PC-3 (cell line): Measurements from ENCODE around the gene TIAM2. TPM values are rescaled to one million over a fixed set of nuclear protein-coding genes. Genes with fewer than 3 reads are reported as not detected.
"Not testable (repeated sequence)": the region's sequence is repeated elsewhere in the genome, so short reads cannot be mapped to it uniquely, and the experiment has no call there.

Source experiments
- ATAC-seq: fragments of 200-7000 bp; cut with Tn5 transposase; 2 replicates; pipeline ENCODE4 v1.9.1; 2020; ENCODE audit warnings: mild to moderate bottlenecking, moderate library complexity
- BruUV-seq: library from RNA; stranded (reverse); fragments of 400-500 nt; replicated peaks from 2 replicates; lab custom pipeline; 2021; lab: Mats Ljungman, UMichigan
- CTCF ChIA-PET: fragments of 300-600 bp; sonication (Branson Sonifier 250); formaldehyde crosslinking; loops from one replicate; lab custom pipeline; 2022; ENCODE audit warnings: antibody characterized with exemption; lab: Charles Lee
- POLR2A ChIA-PET: fragments of 300-600 bp; sonication (Branson Sonifier 250); formaldehyde crosslinking; loops from one replicate; lab custom pipeline; 2022; ENCODE audit warnings: antibody characterized with exemption; ENCODE audit not compliant: unreplicated experiment; lab: Charles Lee
- DNase-seq: peaks from one replicate; pipeline ENCODE4 v3.0.0-alpha.2; 2015
- H2AFZ ChIP-seq: fragments of 300-600 bp; sonication (generic); 2 replicates; pipeline ENCODE4 v1.6.0; 2016; ENCODE audit warnings: antibody characterized with exemption, low read length
- H3F3A ChIP-seq: fragments of 300-600 bp; sonication (generic); one replicate; pipeline ENCODE4 v1.6.0; 2017; ENCODE audit warnings: antibody characterized with exemption, low read length, control low read depth, mild to moderate bottlenecking; ENCODE audit not compliant: unreplicated experiment
- H3K27ac ChIP-seq: fragments of 300-600 bp; sonication (generic); 2 replicates; pipeline ENCODE4 v1.5.1; 2016; ENCODE audit warnings: mild to moderate bottlenecking, low read length
- H3K27me3 ChIP-seq: fragments of 300-600 bp; sonication (generic); 2 replicates; pipeline ENCODE4 v1.6.1; 2016; ENCODE audit warnings: low read length, mixed read lengths
- H3K36me3 ChIP-seq: fragments of 300-600 bp; sonication (generic); 2 replicates; pipeline ENCODE4 v1.6.1; 2016; ENCODE audit warnings: low read depth, mixed run types, low read length, mixed read lengths
- H3K4me1 ChIP-seq: fragments of 300-600 bp; sonication (generic); 2 replicates; pipeline ENCODE4 v1.5.1; 2016; ENCODE audit warnings: low read length; ENCODE audit not compliant: insufficient read depth
- H3K4me2 ChIP-seq: fragments of 300-600 bp; sonication (generic); 2 replicates; pipeline ENCODE4 v1.6.0; 2016; ENCODE audit warnings: low read length
- H3K4me3 ChIP-seq: fragments of 300-600 bp; sonication (generic); 2 replicates; pipeline ENCODE4 v1.5.1; 2016; ENCODE audit warnings: mild to moderate bottlenecking, low read length, mixed read lengths
- H3K79me2 ChIP-seq: fragments of 300-600 bp; sonication (generic); 2 replicates; pipeline ENCODE4 v1.6.1; 2017; ENCODE audit warnings: low read length, mixed read lengths
- H3K9ac ChIP-seq: fragments of 300-600 bp; sonication (generic); 2 replicates; pipeline ENCODE4 v1.6.0; 2016; ENCODE audit warnings: mild to moderate bottlenecking, low read length
- H3K9me2 ChIP-seq: fragments of 300-600 bp; sonication (generic); replicated peaks from 2 replicates; pipeline ENCODE4 v1.6.1; 2016; ENCODE audit warnings: mixed run types, low read length, mixed read lengths
- H3K9me3 ChIP-seq: fragments of 300-600 bp; sonication (generic); 2 replicates; pipeline ENCODE4 v1.6.1; 2016; ENCODE audit warnings: low read length, mixed read lengths
- H4K20me1 ChIP-seq: fragments of 300-600 bp; sonication (generic); 2 replicates; pipeline ENCODE4 v1.6.1; 2016; ENCODE audit warnings: low read length, mixed read lengths
- CTCF ChIP-seq: fragments of 300-600 bp; sonication (generic); conservative IDR thresholded peaks from 2 replicates; pipeline ENCODE4 v1.5.1; 2017; ENCODE audit warnings: antibody characterized with exemption, low read depth, mild to moderate bottlenecking, low read length
- EZH2 ChIP-seq: fragments of 300-600 bp; sonication (generic); IDR thresholded peaks from one replicate; pipeline ENCODE4 v1.6.1; 2017; ENCODE audit warnings: antibody characterized with exemption, mild to moderate bottlenecking, low read length; ENCODE audit not compliant: unreplicated experiment
- EZH2phosphoT487 ChIP-seq: fragments of 300-600 bp; sonication (generic); IDR thresholded peaks from 2 replicates; pipeline ENCODE4 v1.6.1; 2018; ENCODE audit warnings: mild to moderate bottlenecking, antibody characterized with exemption, low read length, borderline replicate concordance
- intact Hi-C: fragments of 100-400 bp; cut with micrococcal nuclease; formaldehyde crosslinking; loops from 2 replicates; pipeline ENCODE4 v1.9.0; 2023
- total RNA-seq: library from RNA; depleted of rRNA; stranded (reverse); fragments of >200 nt; gene quantifications from 2 replicates; pipeline ENCODE4 v1.2.3, GENCODE V29; 2014

TIAM2 gene
- total RNA-seq, 1 experiment from 2014 or later: 4.5 TPM

- Histone ChIP-seq H3K79me2 (no peaks in the 10 kb centered on the region), H3K4me2 (no peak overlapping the region), H3K4me1 (peaks cover 7% of the 10 kb centered on the region), H3K9me2 (no peaks in the 10 kb centered on the region), H3K9me3 (no peaks in the 10 kb centered on the region), H3K4me3 (no peak overlapping the region), H3K27me3 (no peaks in the 10 kb centered on the region), H3F3A (no peaks in the 10 kb centered on the region), H3K9ac (no peak overlapping the region), H4K20me1 (no peaks in the 10 kb centered on the region), H3K27ac (no peak overlapping the region), H3K36me3 (no peaks in the 10 kb centered on the region), H2AFZ (no peak overlapping the region)
- no TSS peak for BruUV-seq
- DNase-seq (no peak), ATAC-seq (no peak)
- TF ChIP-seq CTCF (no peak), EZH2phosphoT487 (no peak)
- POLR2A ChIA-PET: no interaction called here
- intact Hi-C loops: no loop called here
- CTCF ChIA-PET: no interaction called here
Observed at GRCh38 chr6:154960854-154961530, 34.1 kb upstream of the TIAM2 start.

GRCh38 chr6:154962753-154963152, 32.4 kb upstream of the TIAM2 start:
- H3K27ac ChIP-seq: no peak overlapping the region
- H3K4me1 ChIP-seq: peaks cover 7% of the 10 kb centered on the region
- no TSS peak for BruUV-seq
- no peak overlapping the region for H3K4me2 ChIP-seq
- H3K36me3 ChIP-seq: no peaks in the 10 kb centered on the region
- H3K9ac ChIP-seq: no peak overlapping the region
- H3K9me2 ChIP-seq: no peaks in the 10 kb centered on the region
- H3K79me2 ChIP-seq: no peaks in the 10 kb centered on the region
- H4K20me1 ChIP-seq: no peaks in the 10 kb centered on the region
- ATAC-seq: peak; percentile 56
- intact Hi-C loops: no loop called here
- peak; percentile 54 for DNase-seq
- TF ChIP-seq EZH2: no peak
- TF ChIP-seq CTCF: no peak
- no peak for TF ChIP-seq EZH2phosphoT487
- H3K27me3 ChIP-seq: no peaks in the 10 kb centered on the region
- POLR2A ChIA-PET: no interaction called here
- CTCF ChIA-PET: no interaction called here
- no peaks in the 10 kb centered on the region for H3K9me3 ChIP-seq
- no peaks in the 10 kb centered on the region for H3F3A ChIP-seq
- H2AFZ ChIP-seq: no peak overlapping the region
- no peak overlapping the region for H3K4me3 ChIP-seq

GRCh38 chr6:154966065-154966770, 28.9 kb upstream of the TIAM2 start:
- H2AFZ ChIP-seq, H3K9me3 ChIP-seq, H3K27ac ChIP-seq, BruUV-seq, H3K27me3 ChIP-seq, DNase-seq, CTCF ChIA-PET, ATAC-seq, H3K36me3 ChIP-seq, POLR2A ChIA-PET, intact Hi-C loops, H3K9me2 ChIP-seq, H3F3A ChIP-seq, H3K4me1 ChIP-seq, H3K4me3 ChIP-seq, H3K4me2 ChIP-seq, H3K9ac ChIP-seq, H4K20me1 ChIP-seq, H3K79me2 ChIP-seq: not testable (repeated sequence)
